Activated CD4-positive, alpha-beta T cell treated with anti-CD3 and anti-CD28 coated beads for 1 hour (primary cell): ENCODE results near the gene IL22RA2.
"Not testable (repeated sequence)": the region's sequence is repeated elsewhere in the genome, so short reads cannot be mapped to it uniquely, and the experiment has no call there.

ENCODE experiments used
- DNase-seq: peaks from one replicate; pipeline ENCODE4 v3.0.0-alpha.2; 2020

Gene IL22RA2

GRCh38 chr6:137119196-137120104 lies 54.0 kb downstream of the IL22RA2 start:
- DNase-seq = no peak

GRCh38 chr6:137117581-137117980 lies 55.9 kb downstream of the IL22RA2 start:
- DNase-seq = no peak

- no peak for DNase-seq
Observed at GRCh38 chr6:137116807-137117206, 56.6 kb downstream of the IL22RA2 start.

GRCh38 chr6:137115658-137116057 lies 57.8 kb downstream of the IL22RA2 start:
- DNase-seq = no peak

GRCh38 chr6:137112067-137112355 lies 61.4 kb downstream of the IL22RA2 start:
- DNase-seq = no peak

GRCh38 chr6:137111296-137112066 lies 62.0 kb downstream of the IL22RA2 start:
- DNase-seq = no peak

GRCh38 chr6:137107767-137108105 lies 65.7 kb downstream of the IL22RA2 start:
- no peak for DNase-seq

- not testable (repeated sequence) for DNase-seq
Observed at GRCh38 chr6:137107047-137107766, 66.2 kb downstream of the IL22RA2 start.

GRCh38 chr6:137106183-137106582 lies 67.3 kb downstream of the IL22RA2 start:
- DNase-seq = no peak

GRCh38 chr6:137105375-137105774 lies 68.1 kb downstream of the IL22RA2 start:
- no peak for DNase-seq

GRCh38 chr6:137104926-137105325 lies 68.5 kb downstream of the IL22RA2 start:
- DNase-seq = no peak

GRCh38 chr6:137102851-137103492 lies 70.5 kb downstream of the IL22RA2 start:
- no peak for DNase-seq

GRCh38 chr6:137102050-137102848 lies 71.2 kb downstream of the IL22RA2 start:
- no peak for DNase-seq

- DNase-seq = no peak
Observed at GRCh38 chr6:137099689-137100403, 73.6 kb downstream of the IL22RA2 start.

- DNase-seq = no peak
Observed at GRCh38 chr6:137097526-137097925, 75.9 kb downstream of the IL22RA2 start.

- DNase-seq = no peak
Observed at GRCh38 chr6:137097057-137097456, 76.4 kb downstream of the IL22RA2 start.

- no peak for DNase-seq
Observed at GRCh38 chr6:137095651-137096238, 77.7 kb downstream of the IL22RA2 start.

- DNase-seq = no peak
Observed at GRCh38 chr6:137095093-137095492, 78.4 kb downstream of the IL22RA2 start.

- peak; percentile 21 for DNase-seq
Observed at GRCh38 chr6:137094411-137095008, 78.9 kb downstream of the IL22RA2 start.
